Retinal pigment epithelial cell (primary cell): ENCODE measurements around the gene OGDH.

Experiments
- DNase-seq: peaks from one replicate; pipeline ENCODE4 v3.0.0-alpha.2; 2010; ENCODE audit warnings: low read depth
- H3K4me3 ChIP-seq: 2 replicates; pipeline ENCODE4 v1.5.1; 2011; ENCODE audit warnings: mild to moderate bottlenecking, low read length, control low read depth, moderate library complexity
- CTCF ChIP-seq: conservative IDR thresholded peaks from 2 replicates; pipeline ENCODE4 v1.5.1; 2011; ENCODE audit warnings: low read depth, low read length, control low read depth, inconsistent platforms

OGDH gene

GRCh38 chr7:44674381-44674780, 68.0 kb downstream of the OGDH start:
- no peak for DNase-seq
- TF ChIP-seq CTCF, result no peak
- no peak overlapping the region for H3K4me3 ChIP-seq

DNA sequence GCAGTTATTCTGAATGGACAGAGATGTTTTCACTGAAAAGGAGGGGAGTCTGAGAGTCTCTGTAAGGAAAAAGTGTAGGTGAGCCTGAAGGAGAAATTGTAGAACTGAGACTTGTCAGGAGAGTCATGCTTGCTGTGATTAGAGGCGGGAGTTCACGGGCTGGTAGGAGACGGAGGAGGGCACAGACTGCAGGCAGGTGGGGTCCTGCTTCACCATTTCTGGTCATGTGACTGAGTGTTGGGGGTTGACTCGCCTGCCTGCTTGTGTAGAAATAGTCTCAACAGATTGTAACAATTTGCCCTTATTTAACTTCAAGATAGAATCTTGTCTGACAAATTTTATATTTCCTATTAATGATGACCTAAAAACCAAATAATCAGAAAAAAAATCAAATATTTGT, 70.3 kb downstream of the OGDH start:
- DNase-seq, result no peak
- no peak for TF ChIP-seq CTCF
- H3K4me3 ChIP-seq, result no peak overlapping the region

GRCh38 chr7:44678101-44678470, 71.7 kb downstream of the OGDH start:
- DNase-seq, result no peak
- no peak overlapping the region for H3K4me3 ChIP-seq
- TF ChIP-seq CTCF, result no peak

DNA sequence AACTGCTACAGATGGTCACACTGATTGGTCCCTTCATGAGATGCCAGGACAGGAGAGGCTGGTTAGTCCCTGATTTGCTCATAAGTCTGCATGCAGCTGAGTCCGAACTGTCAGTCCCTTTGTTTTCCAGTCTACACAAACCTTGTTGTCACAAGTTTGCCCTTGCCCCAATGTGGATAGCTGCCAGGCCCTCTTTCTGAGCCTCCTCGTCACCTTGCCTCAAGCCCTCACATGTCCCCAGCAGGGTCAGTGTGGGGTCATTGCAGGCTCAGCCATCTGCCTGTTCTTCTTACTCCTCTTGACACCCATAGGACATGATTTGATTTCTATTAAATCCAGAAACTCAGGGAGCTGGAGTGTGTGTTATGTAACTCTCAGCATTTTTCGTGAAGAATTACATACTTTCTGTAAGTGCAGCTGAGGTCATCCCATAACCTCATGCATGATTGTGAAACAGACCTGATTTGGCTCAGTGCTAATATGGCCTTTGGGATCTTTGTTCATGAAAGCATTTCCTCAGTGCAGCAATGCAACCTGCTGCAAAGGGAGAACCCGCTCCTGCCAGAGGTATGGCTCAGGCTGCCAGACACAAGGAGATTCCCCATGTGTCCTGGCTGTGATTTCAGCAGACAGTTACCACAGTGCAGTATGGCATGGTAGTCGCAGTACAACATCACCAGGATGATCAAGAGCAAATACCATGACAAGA, 72.2 kb downstream of the OGDH start:
- DNase-seq, result peak; percentile 57
- H3K4me3 ChIP-seq, result no peak overlapping the region
- TF ChIP-seq CTCF, result no peak

- no peak for TF ChIP-seq CTCF
- no peak for DNase-seq
- H3K4me3 ChIP-seq, result no peak overlapping the region
Observed at GRCh38 chr7:44681645-44682044, 75.2 kb downstream of the OGDH start.

DNA sequence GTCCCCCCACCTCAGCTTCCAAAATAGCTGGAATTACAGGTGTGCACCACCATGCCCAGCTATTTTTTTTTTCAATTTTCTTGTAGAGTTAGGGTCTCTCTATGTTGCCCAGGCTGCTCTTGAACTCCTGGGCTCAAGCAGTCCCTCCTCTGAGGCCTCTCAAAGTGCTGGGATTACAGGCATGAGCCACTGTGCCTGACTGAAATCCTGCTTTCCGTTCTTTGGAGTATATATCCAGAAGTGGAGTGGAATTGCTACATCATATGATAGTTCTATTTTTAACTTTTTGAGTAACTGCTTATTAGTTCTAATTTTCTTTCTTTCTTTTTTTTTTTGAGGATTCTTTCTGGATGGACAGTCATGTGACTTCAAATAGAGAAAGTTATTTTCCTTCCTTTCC, 79.3 kb downstream of the OGDH start:
- DNase-seq, result no peak
- no peak overlapping the region for H3K4me3 ChIP-seq
- TF ChIP-seq CTCF, result no peak

DNA sequence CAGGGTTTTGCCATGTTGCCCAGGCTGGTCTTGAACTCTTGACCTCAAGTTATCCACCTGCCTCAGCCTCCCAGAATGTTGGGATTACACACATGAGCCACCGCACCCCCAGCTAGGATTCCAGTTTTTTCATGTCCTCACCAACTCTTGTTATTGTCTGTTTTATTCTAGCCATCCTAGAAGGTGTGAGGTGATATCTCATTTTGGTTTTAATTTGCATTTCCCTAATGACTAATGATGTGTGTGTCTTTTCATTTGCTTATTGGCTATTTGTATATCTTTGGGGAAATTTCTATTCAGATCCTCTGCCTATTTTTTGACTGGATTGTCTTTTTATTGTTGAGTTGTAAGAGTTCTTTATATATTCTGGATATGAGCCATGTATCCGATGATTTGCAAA, 83.0 kb downstream of the OGDH start:
- no peak for DNase-seq
- TF ChIP-seq CTCF, result no peak
- H3K4me3 ChIP-seq, result no peak overlapping the region
